Forelimb muscle (tissue), 1 donor: ENCODE data around the gene P3H2. TPM values are rescaled to one million over a fixed set of nuclear protein-coding genes. Genes with fewer than 3 reads are reported as not detected.
"Not testable (repeated sequence)": the region's sequence is repeated elsewhere in the genome, so short reads cannot be mapped to it uniquely, and the experiment has no call there.

Source experiments
- DNase-seq: peaks from one replicate; pipeline ENCODE4 v3.0.0-alpha.2; 2013; ENCODE audit warnings: low read depth
- polyA plus RNA-seq: library from polyadenylated mRNA; unstranded; fragments of 120-200 nt; gene quantifications from one replicate; pipeline ENCODE4 v1.2.1, GENCODE V29; 2013; ENCODE audit not compliant: insufficient read length

P3H2 gene
- polyA plus RNA-seq, 1 donor: 39.4 TPM

GRCh38 chr3:190086191-190086590, 34.5 kb downstream of the P3H2 start:
- no peak for DNase-seq

- DNase-seq: no peak
Measured at GRCh38 chr3:190084983-190085382, 35.7 kb downstream of the P3H2 start.

GRCh38 chr3:190083635-190084034, 37.1 kb downstream of the P3H2 start:
- no peak for DNase-seq

- no peak for DNase-seq
Measured at GRCh38 chr3:190081389-190081788, 39.3 kb downstream of the P3H2 start.

- not testable (repeated sequence) for DNase-seq
Measured at GRCh38 chr3:190079173-190079572, 41.5 kb downstream of the P3H2 start.

GRCh38 chr3:190077395-190078045, 43.2 kb downstream of the P3H2 start:
- no peak for DNase-seq

GRCh38 chr3:190076601-190077394, 43.9 kb downstream of the P3H2 start:
- DNase-seq: no peak

- DNase-seq: no peak
Measured at GRCh38 chr3:190076136-190076535, 44.6 kb downstream of the P3H2 start.

GRCh38 chr3:190074817-190075216, 45.9 kb downstream of the P3H2 start:
- DNase-seq: no peak

GRCh38 chr3:190073264-190074008, 47.3 kb downstream of the P3H2 start:
- no peak for DNase-seq

- no peak for DNase-seq
Measured at GRCh38 chr3:190072856-190073255, 47.8 kb downstream of the P3H2 start.

GRCh38 chr3:190071921-190072320, 48.8 kb downstream of the P3H2 start:
- DNase-seq: not testable (repeated sequence)

GRCh38 chr3:190070622-190071347, 49.9 kb downstream of the P3H2 start:
- DNase-seq: no peak

GRCh38 chr3:190065204-190065603, 55.5 kb downstream of the P3H2 start:
- DNase-seq: no peak

- DNase-seq: no peak
Measured at GRCh38 chr3:190064659-190065058, 56.0 kb downstream of the P3H2 start.

- no peak for DNase-seq
Measured at GRCh38 chr3:190064112-190064511, 56.6 kb downstream of the P3H2 start.

GRCh38 chr3:190063490-190063889, 57.2 kb downstream of the P3H2 start:
- no peak for DNase-seq

GRCh38 chr3:190060192-190060775, 60.4 kb downstream of the P3H2 start:
- DNase-seq: no peak

GRCh38 chr3:190059242-190059590, 61.5 kb downstream of the P3H2 start:
- DNase-seq: no peak

- DNase-seq: no peak
Measured at GRCh38 chr3:190058521-190059241, 62.0 kb downstream of the P3H2 start.

- no peak for DNase-seq
Measured at GRCh38 chr3:190056742-190057141, 64.0 kb downstream of the P3H2 start.
